Natural killer cell treated with Interleukin-12 subunit alpha and Interleukin-12 subunit beta and Interleukin-15 and Interleukin-18, amount 100 ng/mL, for 72 hours (primary cell): Measurements from ENCODE around the gene TRIM28. TPM values are rescaled to one million over a fixed set of nuclear protein-coding genes. Genes with fewer than 3 reads are reported as not detected.

Source experiments
- ATAC-seq, 2 donors: fragments of 150-1000 bp; cut with Tn5 transposase in 1 of 2; sonication (Bioruptor Pico), chemical (Tn5 transposase) in 1 of 2; 2 replicates each; pipeline ENCODE4 v1.10.0; 2021
- DNase-seq: peaks from one replicate; pipeline ENCODE4 v3.0.0; 2022; ENCODE audit warnings: low spot score
- H3K27ac Mint-ChIP-seq, 2 donors: 1 replicate in 1 of 2; 2 replicates in 1 of 2; pipeline ENCODE4 v1.8.0; 2022; ENCODE audit warnings: mixed read lengths in 2 of 2, mild to moderate bottlenecking in 1 of 2, moderate library complexity in 1 of 2
- H3K27me3 Mint-ChIP-seq, 2 donors: 1 replicate in 1 of 2; 2 replicates in 1 of 2; pipeline ENCODE4 v1.8.0; 2022; ENCODE audit warnings: mixed read lengths in 2 of 2
- H3K36me3 Mint-ChIP-seq: one replicate; pipeline ENCODE4 v1.8.0; 2022; ENCODE audit warnings: mixed read lengths
- H3K4me1 Mint-ChIP-seq, 2 donors: 1 replicate in 1 of 2; 2 replicates in 1 of 2; pipeline ENCODE4 v1.8.0; 2022; ENCODE audit warnings: low read depth in 2 of 2, mixed read lengths in 2 of 2, mild to moderate bottlenecking in 1 of 2
- H3K4me3 Mint-ChIP-seq: one replicate; pipeline ENCODE4 v1.8.0; 2022; ENCODE audit warnings: mixed read lengths
- H3K9me3 Mint-ChIP-seq: 2 replicates; pipeline ENCODE4 v1.8.0; 2022; ENCODE audit warnings: mixed read lengths
- total RNA-seq, 2 donors: library from RNA; stranded (reverse); gene quantifications; one replicate each; pipeline ENCODE4 v1.2.3, GENCODE V29; 2022

Gene TRIM28
- total RNA-seq, 2 donors from 2014 or later = 424 to 774 TPM

GRCh38 chr19:58549664-58550361 lies 5.9 kb downstream of the TRIM28 start:
- DNase-seq = no peak
- H3K36me3 Mint-ChIP-seq = peaks cover 42% of the 10 kb centered on the region
- ATAC-seq = no peak
- no peaks in the 10 kb centered on the region for H3K27me3 Mint-ChIP-seq
- no peaks in the 10 kb centered on the region for H3K9me3 Mint-ChIP-seq
- H3K27ac Mint-ChIP-seq = no peak overlapping the region
- H3K4me3 Mint-ChIP-seq = no peak overlapping the region
- H3K4me1 Mint-ChIP-seq = peaks cover 42 to 52% of the 10 kb centered on the region in 2 donors

GRCh38 chr19:58550362-58551122 lies 6.7 kb downstream of the TRIM28 start:
- no peak overlapping the region for H3K4me3 Mint-ChIP-seq
- no peak overlapping the region for H3K27ac Mint-ChIP-seq
- H3K36me3 Mint-ChIP-seq = peaks cover 39% of the 10 kb centered on the region
- H3K9me3 Mint-ChIP-seq = no peaks in the 10 kb centered on the region
- no peak for DNase-seq
- no peak for ATAC-seq
- H3K4me1 Mint-ChIP-seq = peaks cover 43 to 52% of the 10 kb centered on the region in 2 donors
- no peaks in the 10 kb centered on the region for H3K27me3 Mint-ChIP-seq

GRCh38 chr19:58551123-58551497 lies 7.2 kb downstream of the TRIM28 start:
- ATAC-seq = no peak
- H3K36me3 Mint-ChIP-seq = peaks cover 33% of the 10 kb centered on the region
- no peak for DNase-seq
- H3K4me3 Mint-ChIP-seq = no peak overlapping the region
- peaks cover 39 to 47% of the 10 kb centered on the region in 2 donors for H3K4me1 Mint-ChIP-seq
- H3K27me3 Mint-ChIP-seq = no peaks in the 10 kb centered on the region
- no peak overlapping the region for H3K27ac Mint-ChIP-seq
- H3K9me3 Mint-ChIP-seq = no peaks in the 10 kb centered on the region

GRCh38 chr19:58551577-58552471 lies 8.0 kb downstream of the TRIM28 start:
- ATAC-seq = no peak
- H3K4me3 Mint-ChIP-seq = no peak overlapping the region
- H3K27ac Mint-ChIP-seq = peak overlapping the region; percentile 29 to 31
- no peaks in the 10 kb centered on the region for H3K9me3 Mint-ChIP-seq
- H3K27me3 Mint-ChIP-seq = no peaks in the 10 kb centered on the region
- peaks cover 26% of the 10 kb centered on the region for H3K36me3 Mint-ChIP-seq
- peaks cover 39 to 45% of the 10 kb centered on the region in 2 donors for H3K4me1 Mint-ChIP-seq
- DNase-seq = no peak

- H3K27ac Mint-ChIP-seq = peak overlapping the region; percentile 29 to 31
- ATAC-seq = no peak
- peaks cover 45 to 49% of the 10 kb centered on the region in 2 donors for H3K4me1 Mint-ChIP-seq
- H3K36me3 Mint-ChIP-seq = peaks cover 29% of the 10 kb centered on the region
- no peaks in the 10 kb centered on the region for H3K27me3 Mint-ChIP-seq
- peak overlapping the region; percentile 12 for H3K4me3 Mint-ChIP-seq
- no peaks in the 10 kb centered on the region for H3K9me3 Mint-ChIP-seq
- DNase-seq = no peak
These were observed 8.8 kb downstream of the TRIM28 start for GRCh38 chr19:58552655-58553054.

- H3K36me3 Mint-ChIP-seq = peaks cover 28% of the 10 kb centered on the region
- H3K4me3 Mint-ChIP-seq = peak overlapping the region; percentile 99
- H3K4me1 Mint-ChIP-seq = peaks cover 52% of the 10 kb centered on the region in 2 donors
- H3K27me3 Mint-ChIP-seq = no peaks in the 10 kb centered on the region
- no peak for ATAC-seq
- H3K27ac Mint-ChIP-seq = peak overlapping the region; percentile 98 to 100
- no peak for DNase-seq
- H3K9me3 Mint-ChIP-seq = no peaks in the 10 kb centered on the region
These were observed 10.1 kb downstream of the TRIM28 start for GRCh38 chr19:58553799-58554493.

GRCh38 chr19:58554494-58555368 lies 10.9 kb downstream of the TRIM28 start, which contains the start of gene CHMP2A:
CHMP2A (minus strand) TSS chr19:58555105; CDS start chr19:58554212, 893 bp downstream.
- Mint-ChIP-seq H3K9me3 (no peaks in the 10 kb centered on the region), H3K4me3 (peak within 1 kb of the TSS; percentile 99), H3K36me3 (peaks cover 28% of the 10 kb centered on the region), H3K27ac (peak within 1 kb of the TSS; percentile 98 to 100), H3K4me1 (peaks cover 60% of the 10 kb centered on the region in 2 donors), H3K27me3 (no peaks in the 10 kb centered on the region)
- DNase-seq (peak; percentile 99), ATAC-seq (peak; percentile 63 to 71)

GRCh38 chr19:58555369-58555885 lies 11.6 kb downstream of the TRIM28 start:
- H3K4me1 Mint-ChIP-seq = peaks cover 59 to 62% of the 10 kb centered on the region in 2 donors

GRCh38 chr19:58555920-58556621 lies 12.2 kb downstream of the TRIM28 start:
- H3K9me3 Mint-ChIP-seq = no peaks in the 10 kb centered on the region
- no peak for DNase-seq
- H3K4me1 Mint-ChIP-seq = peaks cover 59 to 62% of the 10 kb centered on the region in 2 donors
- H3K4me3 Mint-ChIP-seq = peak overlapping the region; percentile 99
- no peak for ATAC-seq
- H3K36me3 Mint-ChIP-seq = peaks cover 28% of the 10 kb centered on the region
- no peaks in the 10 kb centered on the region for H3K27me3 Mint-ChIP-seq
- H3K27ac Mint-ChIP-seq = peak overlapping the region; percentile 98 to 100

More at GRCh38 chr19:58555369-58555885, 11.6 kb downstream of the TRIM28 start:
- H3K4me3 Mint-ChIP-seq = peak overlapping the region; percentile 99
- H3K36me3 Mint-ChIP-seq = peaks cover 28% of the 10 kb centered on the region
- no peaks in the 10 kb centered on the region for H3K9me3 Mint-ChIP-seq
- no peak for ATAC-seq
- peak overlapping the region; percentile 98 to 100 for H3K27ac Mint-ChIP-seq
- DNase-seq = no peak
- no peaks in the 10 kb centered on the region for H3K27me3 Mint-ChIP-seq

GRCh38 chr19:58556622-58557220 lies 12.9 kb downstream of the TRIM28 start:
- Mint-ChIP-seq H3K4me3 (peak overlapping the region; percentile 99), H3K4me1 (peaks cover 62 to 63% of the 10 kb centered on the region in 2 donors), H3K27ac (peak overlapping the region; percentile 98 to 100), H3K27me3 (no peaks in the 10 kb centered on the region), H3K36me3 (peaks cover 28% of the 10 kb centered on the region), H3K9me3 (no peaks in the 10 kb centered on the region)
- DNase-seq (no peak), ATAC-seq (no peak)

GRCh38 chr19:58557221-58558065 lies 13.6 kb downstream of the TRIM28 start:
- no peaks in the 10 kb centered on the region for H3K9me3 Mint-ChIP-seq
- H3K4me1 Mint-ChIP-seq = peaks cover 61 to 64% of the 10 kb centered on the region in 2 donors
- H3K36me3 Mint-ChIP-seq = peaks cover 27% of the 10 kb centered on the region
- no peaks in the 10 kb centered on the region for H3K27me3 Mint-ChIP-seq
- H3K27ac Mint-ChIP-seq = peak overlapping the region; percentile 98 to 100
- peak overlapping the region; percentile 99 for H3K4me3 Mint-ChIP-seq
- ATAC-seq (no peak), DNase-seq (peak; percentile 28)
